Activated CD8-positive, alpha-beta memory T cell treated with anti-CD3 and anti-CD28 coated beads, Interleukin-2, amount 50 U/mL, for 1 hour (primary cell): ENCODE data around the gene PEX16.

Source experiments
- DNase-seq: peaks from one replicate; pipeline ENCODE4 v3.0.0-alpha.2; 2020; ENCODE audit errors: extremely low read depth

The PEX16 gene

DNA sequence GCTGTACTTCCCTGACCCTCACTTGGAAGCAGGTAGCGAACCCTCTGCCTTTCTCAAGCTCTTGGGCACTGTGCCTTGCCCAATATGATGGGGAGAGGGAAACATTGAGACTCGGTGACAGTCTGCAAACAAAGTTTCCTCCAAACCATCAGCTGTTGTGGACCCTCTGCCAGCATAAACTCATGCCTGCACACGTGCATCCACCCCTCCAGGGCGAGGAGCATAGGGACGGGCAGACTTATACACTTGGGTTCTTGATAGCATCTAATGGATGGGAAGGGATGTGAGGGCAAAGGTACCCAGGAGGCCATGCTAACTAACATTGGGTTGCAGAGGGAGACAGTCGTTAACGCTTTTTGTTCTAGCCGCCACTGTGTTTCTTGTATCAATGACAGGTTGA, 40.5 kb downstream of the PEX16 start:
- DNase-seq: no peak

DNA sequence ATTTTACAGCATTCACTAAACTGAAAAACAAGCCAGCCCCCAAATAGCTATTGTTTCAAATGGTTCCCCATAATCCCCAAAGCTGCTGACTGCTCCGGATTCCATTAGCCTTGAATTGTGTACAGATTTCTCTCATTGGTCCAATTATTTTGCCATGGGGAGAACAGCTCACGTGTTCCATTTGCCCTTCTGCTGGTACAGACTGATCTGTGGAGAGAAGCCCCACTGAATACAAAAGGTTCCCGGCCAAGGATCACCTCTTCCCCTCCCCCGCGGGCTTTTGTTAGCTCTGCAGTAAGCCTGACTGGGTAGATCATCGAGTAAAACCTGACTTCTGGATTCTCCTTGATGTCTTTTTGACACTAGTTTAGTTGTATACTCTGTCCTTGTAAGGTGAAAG, 41.3 kb downstream of the PEX16 start:
- no peak for DNase-seq

DNA sequence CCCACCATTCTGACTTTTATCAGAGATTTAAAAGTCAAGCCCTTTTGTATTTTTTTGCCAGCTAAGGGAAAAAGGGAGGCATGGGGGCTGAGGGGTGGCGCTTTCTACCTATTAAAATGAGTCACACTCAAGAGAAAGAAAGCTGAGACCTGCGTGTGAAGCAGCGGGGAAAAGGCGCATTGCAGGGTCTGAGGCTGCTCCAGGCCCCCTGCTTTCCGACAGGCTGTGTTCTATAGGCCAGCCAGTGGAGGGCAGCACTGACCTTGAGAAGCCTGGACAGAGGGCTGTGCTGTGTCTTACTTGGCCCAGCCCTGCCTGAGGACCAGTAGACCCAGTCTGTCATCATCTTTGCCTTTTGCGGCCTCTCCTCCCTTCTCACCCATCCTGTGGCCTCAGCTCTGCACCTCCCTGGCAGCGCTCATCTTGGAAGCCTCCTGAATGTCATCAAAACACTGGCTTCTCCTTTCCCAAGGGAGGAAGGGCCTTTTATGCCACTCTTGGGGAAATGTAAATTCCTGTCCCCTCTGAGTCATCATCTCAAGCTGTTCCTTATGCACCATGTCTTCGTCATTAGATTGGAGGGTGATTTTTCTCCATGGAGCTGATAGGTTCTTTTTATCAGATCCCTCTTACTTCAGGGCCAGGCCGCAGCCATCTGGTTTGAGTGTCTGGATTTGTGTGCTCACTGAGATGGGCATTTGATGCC, 44.9 kb downstream of the PEX16 start:
- DNase-seq: no peak

DNA sequence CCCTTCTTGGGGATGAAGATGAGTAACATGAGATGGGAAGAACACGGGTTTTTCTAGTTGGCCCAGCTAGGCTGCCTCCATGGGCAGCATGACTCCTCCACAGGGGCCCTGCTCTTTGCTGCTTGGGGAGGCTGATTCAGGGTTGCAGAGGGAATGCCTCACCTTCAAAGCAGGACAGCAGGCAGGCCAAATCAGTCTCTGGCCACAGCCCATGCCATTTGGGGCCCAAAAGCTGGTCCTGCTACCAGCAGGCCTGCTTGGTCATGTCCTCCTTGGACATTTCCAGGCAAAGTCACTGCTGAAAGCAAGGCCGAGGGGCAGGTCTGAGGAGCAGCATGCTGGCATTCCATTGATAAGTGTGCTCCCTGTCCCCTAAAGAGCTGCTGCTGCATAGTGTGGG, 46.0 kb downstream of the PEX16 start:
- no peak for DNase-seq

DNA sequence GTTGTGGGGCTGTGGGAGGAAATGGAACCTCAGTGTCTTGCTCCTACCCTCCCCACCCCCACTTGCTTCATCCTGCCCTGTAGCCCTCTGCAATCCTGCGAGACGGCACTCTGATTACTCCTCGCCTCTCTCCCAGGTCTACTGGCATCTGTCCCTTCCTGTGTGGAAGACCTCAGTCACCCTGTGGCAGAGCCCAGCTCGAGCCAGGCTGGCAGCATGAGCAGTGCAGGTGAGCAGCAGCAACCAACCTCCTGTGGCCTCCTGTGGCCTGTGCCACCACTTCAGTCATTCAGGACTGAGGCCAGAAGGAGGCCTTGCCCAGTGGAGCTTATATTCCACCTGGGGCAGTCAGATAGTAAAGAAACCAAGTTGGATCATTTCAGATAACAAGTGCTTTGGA, 47.0 kb downstream of the PEX16 start:
- DNase-seq: no peak

DNA sequence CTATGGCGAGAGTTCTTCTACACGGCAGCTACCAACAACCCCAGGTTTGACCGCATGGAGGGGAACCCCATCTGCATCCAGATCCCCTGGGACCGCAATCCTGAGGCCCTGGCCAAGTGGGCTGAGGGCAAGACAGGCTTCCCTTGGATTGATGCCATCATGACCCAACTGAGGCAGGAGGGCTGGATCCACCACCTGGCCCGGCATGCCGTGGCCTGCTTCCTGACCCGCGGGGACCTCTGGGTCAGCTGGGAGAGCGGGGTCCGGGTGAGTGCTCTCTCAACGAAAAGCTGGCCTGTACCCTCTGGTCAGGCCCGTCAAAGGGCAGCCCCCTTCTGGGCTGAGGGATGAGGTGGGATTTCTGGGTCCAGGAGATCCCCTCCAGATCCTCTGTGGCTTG, 48.1 kb downstream of the PEX16 start:
- no peak for DNase-seq

DNA sequence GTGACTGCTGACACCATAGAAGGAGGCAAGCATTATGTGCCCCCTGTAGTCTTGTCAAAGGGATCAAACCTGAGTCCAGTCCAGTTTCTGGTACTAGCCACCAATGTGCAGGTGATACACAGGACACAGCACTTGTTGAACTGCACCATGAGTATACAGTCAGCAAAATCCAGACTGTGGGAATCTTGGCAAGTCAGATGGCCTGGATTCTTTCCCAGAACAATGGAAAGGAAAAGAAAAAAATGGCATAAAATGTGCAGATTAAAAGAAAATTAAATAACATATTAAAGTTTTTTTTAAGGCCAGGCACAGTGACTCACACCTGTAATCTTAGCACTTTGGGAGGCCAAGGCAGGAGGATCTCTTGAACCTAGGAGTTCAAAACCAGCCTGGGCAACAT, 53.6 kb downstream of the PEX16 start:
- DNase-seq: no peak

DNA sequence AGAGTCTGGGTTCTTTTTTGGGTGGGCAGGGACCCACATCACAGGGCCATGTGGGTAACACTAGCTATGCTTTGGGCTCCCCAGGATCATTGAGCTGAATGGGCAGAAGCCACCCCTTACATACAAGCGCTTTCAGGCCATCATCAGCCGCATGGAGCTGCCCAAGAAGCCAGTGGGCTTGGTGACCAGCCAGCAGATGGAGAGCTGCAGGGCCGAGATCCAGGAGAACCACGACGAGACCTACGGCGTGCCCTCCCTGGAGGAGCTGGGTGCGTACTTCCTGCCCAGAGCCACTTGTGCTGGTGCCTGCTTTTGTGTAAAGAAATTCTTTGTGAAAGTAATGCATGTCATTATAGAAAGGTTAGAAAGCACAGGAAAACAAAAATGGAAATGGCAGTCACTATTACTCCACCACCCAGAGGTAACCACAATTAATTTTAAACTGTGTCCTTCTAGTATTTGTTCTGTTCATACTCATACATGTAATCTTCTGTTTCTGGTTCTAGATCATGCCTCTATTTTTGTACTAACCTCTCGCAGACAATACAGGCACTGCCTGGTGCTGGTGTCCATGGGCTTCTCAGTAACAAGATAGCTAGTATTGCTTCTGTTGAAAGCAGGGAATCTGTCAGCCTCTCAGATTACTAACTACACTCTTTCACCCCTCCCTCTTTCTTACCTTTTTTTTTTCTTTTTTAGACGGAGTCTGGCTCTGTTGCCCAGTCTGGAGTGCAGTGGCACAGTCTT, 56.7 kb downstream of the PEX16 start:
- DNase-seq: no peak

DNA sequence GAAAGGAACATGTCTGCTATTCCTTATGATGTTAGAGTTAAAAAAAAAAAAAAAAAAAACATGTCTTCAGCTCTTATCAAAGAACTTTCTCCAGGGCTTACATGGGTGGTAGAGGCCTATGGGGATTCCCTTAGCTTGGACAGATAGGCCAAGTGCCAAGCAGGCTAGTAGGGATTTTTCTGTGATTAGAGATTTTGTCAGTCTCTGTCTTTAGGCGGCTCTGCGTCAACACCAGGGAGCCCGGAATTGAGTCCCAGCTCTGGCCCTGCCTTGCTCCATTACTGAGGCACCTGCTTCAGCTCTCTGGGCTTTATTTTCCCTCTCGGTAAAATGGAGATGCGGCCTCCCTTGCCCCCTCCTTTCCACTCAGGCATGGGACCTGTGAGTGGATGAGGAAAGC, 57.3 kb downstream of the PEX16 start:
- no peak for DNase-seq
